Placental pericyte (primary cell): ENCODE measurements around the gene CCDC32. TPM values are rescaled to one million over a fixed set of nuclear protein-coding genes. Genes with fewer than 3 reads are reported as not detected.

Experiments used
- small RNA-seq: library from RNA; depleted of rRNA; stranded (forward); fragments of <200 nt; gene quantifications from one replicate; pipeline ENCODE3, GENCODE V24; 2012; ENCODE audit warnings: low replicate concordance
- total RNA-seq: library from RNA; depleted of rRNA; stranded (reverse); fragments of >200 nt; gene quantifications from 2 replicates; pipeline ENCODE4 v1.2.3, GENCODE V29; 2012

CCDC32 gene
- total RNA-seq: 12.0 and 15.0 TPM in 2 replicates

GRCh38 chr15:40564591-40565332, at the start of gene CCDC32:
CCDC32 (minus strand) TSS chr15:40565042; CDS start chr15:40563015, 2,027 bp downstream.

GRCh38 chr15:40593588-40594428, 29.0 kb upstream of the CCDC32 start, which contains the start of gene KNL1:
KNL1 (plus strand) TSS chr15:40594249; CDS start chr15:40602932, 8,683 bp downstream.

GRCh38 chr15:40569129-40569953, 4.5 kb upstream of the CCDC32 start, which contains the start of gene RPUSD2:
RPUSD2 (plus strand) TSS chr15:40569299; CDS start chr15:40569338, 39 bp downstream.

Small RNAs within 50 kb of the gene (small RNA-seq; reads per million reads assigned to genes)
- gene RF00017 (not detected), gene RNU6-516P (not detected)

Other genes starting within 250 kb of the CCDC32 start
- 12.5 and 24.8 TPM in 2 replicates for gene INAFM2, start 241.3 kb downstream of the CCDC32 start, total RNA-seq
- gene CCDC9B, start 224.1 kb downstream of the CCDC32 start, total RNA-seq: 41.1 and 58.1 TPM in 2 replicates
- not detected in 2 replicates for gene PHGR1, start 214.0 kb downstream of the CCDC32 start, total RNA-seq
- gene DISP2, start 206.8 kb downstream of the CCDC32 start, total RNA-seq: 0.14 and 0.44 TPM in 2 replicates
- 16.6 and 72.0 TPM in 2 replicates for gene KNSTRN, start 182.3 kb downstream of the CCDC32 start, total RNA-seq
- gene IVD, start 159.2 kb downstream of the CCDC32 start, total RNA-seq: 33.5 and 47.1 TPM in 2 replicates
- 10.5 and 12.7 TPM in 2 replicates for gene BAHD1, start 124.1 kb downstream of the CCDC32 start, total RNA-seq
- gene CHST14, start 94.1 kb downstream of the CCDC32 start, total RNA-seq: 14.4 and 23.8 TPM in 2 replicates
- gene RPUSD2, start 4.3 kb upstream of the CCDC32 start, total RNA-seq: 11.4 and 15.6 TPM in 2 replicates
- 1.1 and 63.7 TPM in 2 replicates for gene KNL1, start 29.2 kb upstream of the CCDC32 start, total RNA-seq
- 2.0 and 10.7 TPM in 2 replicates for gene RAD51, start 130.1 kb upstream of the CCDC32 start, total RNA-seq
- 24.2 and 36.3 TPM in 2 replicates for gene RMDN3, start 190.2 kb upstream of the CCDC32 start, total RNA-seq
- gene GCHFR, start 199.0 kb upstream of the CCDC32 start, total RNA-seq: 1.0 and 3.3 TPM in 2 replicates
- gene C15orf62, start 204.9 kb upstream of the CCDC32 start, total RNA-seq: not detected in 2 replicates
- 20.6 and 25.6 TPM in 2 replicates for gene ZFYVE19, start 242.0 kb upstream of the CCDC32 start, total RNA-seq
- gene DNAJC17, start 242.4 kb upstream of the CCDC32 start, total RNA-seq: 13.6 and 17.2 TPM in 2 replicates